OCI-LY1 (cell line): Measurements from ENCODE around the gene NDC80.
A peak's percentile ranks its signal among the peaks of the same experiment; 100 is the strongest.

Experiments
- H2AFZ ChIP-seq: fragments of 200-600 bp; sonication (generic), shearing (Covaris generic); 2 replicates; pipeline ENCODE4 v1.6.0; 2014; ENCODE audit warnings: antibody characterized with exemption, mild to moderate bottlenecking, low read length
- H3F3A ChIP-seq: fragments of 200-600 bp; sonication (generic), shearing (Covaris generic); 2 replicates; pipeline ENCODE4 v1.6.0; 2014; ENCODE audit warnings: mild to moderate bottlenecking, antibody characterized with exemption, low read length, moderate library complexity; ENCODE audit not compliant: insufficient read depth
- H3K27ac ChIP-seq: fragments of 200-600 bp; sonication (generic); 2 replicates; pipeline ENCODE4 v1.5.1; 2014; ENCODE audit warnings: low read length, mixed run types, mild to moderate bottlenecking, low read depth; ENCODE audit not compliant: poor library complexity, severe bottlenecking
- H3K27me3 ChIP-seq: fragments of 200-600 bp; sonication (generic); 2 replicates; pipeline ENCODE4 v1.6.0; 2014; ENCODE audit warnings: antibody characterized with exemption, mild to moderate bottlenecking, low read length, moderate library complexity; ENCODE audit not compliant: insufficient read depth
- H3K36me3 ChIP-seq: fragments of 200-600 bp; sonication (generic); 2 replicates; pipeline ENCODE4 v1.6.1; 2014; ENCODE audit warnings: mild to moderate bottlenecking, antibody characterized with exemption, low read length, moderate library complexity, mixed read lengths; ENCODE audit not compliant: insufficient read depth
- H3K4me1 ChIP-seq: fragments of 200-600 bp; sonication (generic); 2 replicates; pipeline ENCODE4 v1.5.1; 2014; ENCODE audit warnings: mild to moderate bottlenecking, low read length, moderate library complexity; ENCODE audit not compliant: insufficient read depth, severe bottlenecking
- H3K4me2 ChIP-seq: fragments of 200-600 bp; sonication (generic), shearing (Covaris generic); 2 replicates; pipeline ENCODE4 v1.6.1; 2014; ENCODE audit warnings: low read length
- H3K4me3 ChIP-seq: fragments of 200-600 bp; sonication (generic); 2 replicates; pipeline ENCODE4 v1.5.1; 2014; ENCODE audit warnings: low read length, low read depth, mild to moderate bottlenecking, mixed read lengths; ENCODE audit not compliant: poor library complexity, severe bottlenecking
- H3K79me2 ChIP-seq: fragments of 200-600 bp; shearing (Covaris generic); 2 replicates; pipeline ENCODE4 v1.6.1; 2016; ENCODE audit warnings: mixed run types, low read length, mixed read lengths; ENCODE audit not compliant: insufficient read depth
- H3K9ac ChIP-seq: fragments of 200-600 bp; sonication (generic), shearing (Covaris generic); 2 replicates; pipeline ENCODE4 v1.6.1; 2014; ENCODE audit warnings: mild to moderate bottlenecking, low read length, mixed read lengths
- H3K9me2 ChIP-seq: fragments of 200-600 bp; sonication (generic), shearing (Covaris generic); 2 replicates; pipeline ENCODE4 v1.6.1; 2014; ENCODE audit warnings: low read depth, mild to moderate bottlenecking, low read length, mixed read lengths
- H3K9me3 ChIP-seq: fragments of 200-600 bp; shearing (Covaris generic); 2 replicates; pipeline ENCODE4 v1.6.1; 2014; ENCODE audit warnings: low read length, mixed read lengths
- H4K20me1 ChIP-seq: fragments of 200-600 bp; sonication (generic), shearing (Covaris generic); 2 replicates; pipeline ENCODE4 v1.6.0; 2016; ENCODE audit warnings: mild to moderate bottlenecking, low read length; ENCODE audit not compliant: insufficient read depth
- EZH2 ChIP-seq: fragments of 200-600 bp; sonication (generic), shearing (Covaris generic); IDR thresholded peaks from 2 replicates; pipeline ENCODE4 v1.8.0; 2017; ENCODE audit warnings: borderline replicate concordance, mixed run types, mild to moderate bottlenecking, antibody characterized with exemption, low read length, moderate library complexity, mixed read lengths
- TF ChIP-seq, protein P1 (sequence below): fragments of 200-600 bp; sonication (generic), shearing (Covaris generic); IDR thresholded peaks from 2 replicates; pipeline ENCODE4 v1.5.1; 2017; ENCODE audit warnings: mild to moderate bottlenecking, antibody characterized with exemption, low read length, moderate library complexity, mixed read lengths

NDC80 gene

GRCh38 chr18:2569338-2570207 is 1.8 kb upstream of the NDC80 start:
- peaks cover 38% of the 10 kb centered on the region for H3K79me2 ChIP-seq
- TF ChIP-seq, protein P1, sequence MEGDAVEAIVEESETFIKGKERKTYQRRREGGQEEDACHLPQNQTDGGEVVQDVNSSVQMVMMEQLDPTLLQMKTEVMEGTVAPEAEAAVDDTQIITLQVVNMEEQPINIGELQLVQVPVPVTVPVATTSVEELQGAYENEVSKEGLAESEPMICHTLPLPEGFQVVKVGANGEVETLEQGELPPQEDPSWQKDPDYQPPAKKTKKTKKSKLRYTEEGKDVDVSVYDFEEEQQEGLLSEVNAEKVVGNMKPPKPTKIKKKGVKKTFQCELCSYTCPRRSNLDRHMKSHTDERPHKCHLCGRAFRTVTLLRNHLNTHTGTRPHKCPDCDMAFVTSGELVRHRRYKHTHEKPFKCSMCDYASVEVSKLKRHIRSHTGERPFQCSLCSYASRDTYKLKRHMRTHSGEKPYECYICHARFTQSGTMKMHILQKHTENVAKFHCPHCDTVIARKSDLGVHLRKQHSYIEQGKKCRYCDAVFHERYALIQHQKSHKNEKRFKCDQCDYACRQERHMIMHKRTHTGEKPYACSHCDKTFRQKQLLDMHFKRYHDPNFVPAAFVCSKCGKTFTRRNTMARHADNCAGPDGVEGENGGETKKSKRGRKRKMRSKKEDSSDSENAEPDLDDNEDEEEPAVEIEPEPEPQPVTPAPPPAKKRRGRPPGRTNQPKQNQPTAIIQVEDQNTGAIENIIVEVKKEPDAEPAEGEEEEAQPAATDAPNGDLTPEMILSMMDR = no peak
- no peak overlapping the region for H2AFZ ChIP-seq
- peak overlapping the region; percentile 98 for H3K9ac ChIP-seq
- no peaks in the 10 kb centered on the region for H3K27me3 ChIP-seq
- no peaks in the 10 kb centered on the region for H3K9me2 ChIP-seq
- H3K36me3 ChIP-seq = peaks cover 1% of the 10 kb centered on the region; the same call in 1 of the 2 replicates
- H3K4me3 ChIP-seq = peak overlapping the region; percentile 96
- no peaks in the 10 kb centered on the region for H3F3A ChIP-seq
- H4K20me1 ChIP-seq = no peaks in the 10 kb centered on the region
- H3K4me2 ChIP-seq = peak overlapping the region; percentile 95
- peak overlapping the region; percentile 52 for H3K27ac ChIP-seq
- peaks cover 37% of the 10 kb centered on the region for H3K4me1 ChIP-seq
- no peaks in the 10 kb centered on the region for H3K9me3 ChIP-seq

GRCh38 chr18:2570772-2571199 is 571 bp upstream of the NDC80 start:
- no peak overlapping the region for H2AFZ ChIP-seq
- no peaks in the 10 kb centered on the region for H3F3A ChIP-seq
- peak overlapping the region; percentile 98 for H3K9ac ChIP-seq
- no peaks in the 10 kb centered on the region for H3K27me3 ChIP-seq
- H3K4me3 ChIP-seq = peak overlapping the region; percentile 96
- H3K27ac ChIP-seq = peak overlapping the region; percentile 77
- TF ChIP-seq, protein P1 = no peak
- TF ChIP-seq EZH2 = no peak
- H3K4me1 ChIP-seq = peaks cover 37% of the 10 kb centered on the region
- peaks cover 13% of the 10 kb centered on the region for H3K36me3 ChIP-seq
- no peaks in the 10 kb centered on the region for H3K9me2 ChIP-seq
- no peaks in the 10 kb centered on the region for H4K20me1 ChIP-seq
- H3K4me2 ChIP-seq = peak overlapping the region; percentile 95
- H3K9me3 ChIP-seq = no peaks in the 10 kb centered on the region
- H3K79me2 ChIP-seq = peaks cover 38% of the 10 kb centered on the region

DNA sequence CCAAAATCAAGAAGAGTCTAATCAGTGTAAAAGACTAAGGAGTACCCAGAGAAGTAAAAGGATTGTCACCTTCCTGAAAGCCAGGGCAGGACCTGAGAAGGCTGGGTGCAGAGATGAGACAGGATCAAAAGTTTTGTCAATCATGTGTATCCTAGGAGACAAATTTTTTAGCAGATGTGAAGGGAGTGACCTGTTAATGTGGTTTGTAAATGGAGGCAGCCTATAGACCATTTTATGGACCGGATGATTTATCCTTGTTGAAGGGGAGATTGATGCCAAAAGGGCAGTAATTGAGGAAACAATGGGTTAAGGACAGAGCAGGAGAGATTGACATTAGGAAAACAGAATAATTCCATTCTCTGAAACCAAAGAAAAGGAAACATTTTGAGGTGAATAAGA is 813 bp downstream of the NDC80 start:
- Histone ChIP-seq H3K9ac (peak overlapping the region; percentile 98), H2AFZ (no peak overlapping the region), H3K4me2 (peak overlapping the region; percentile 95), H3K36me3 (peaks cover 27% of the 10 kb centered on the region), H3K27ac (peak overlapping the region; percentile 77), H3K79me2 (peaks cover 38% of the 10 kb centered on the region), H4K20me1 (no peaks in the 10 kb centered on the region), H3K27me3 (no peaks in the 10 kb centered on the region), H3K9me3 (no peaks in the 10 kb centered on the region), H3F3A (no peaks in the 10 kb centered on the region), H3K4me3 (peak overlapping the region; percentile 96), H3K4me1 (peaks cover 37% of the 10 kb centered on the region), H3K9me2 (no peaks in the 10 kb centered on the region)
- no peak for TF ChIP-seq EZH2
